Skin epidermis (tissue), 12 donors: ENCODE measurements around the gene CDH12.
"Not testable (repeated sequence)": the region's sequence is repeated elsewhere in the genome, so short reads cannot be mapped to it uniquely, and the experiment has no call there.

ENCODE experiments used
- H3K27ac ChIP-seq, 21 experiments: fragments of 200-600 bp; sonication (generic) in 11 of 21; one replicate each; pipeline ENCODE4 v1.5.0; 2020; ENCODE audit warnings: mild to moderate bottlenecking in 3 of 21, inconsistent platforms in 2 of 21, moderate library complexity in 2 of 21
- H3K4me3 ChIP-seq, 7 experiments: fragments of 200-600 bp; sonication (generic) in 2 of 7; one replicate each; pipeline ENCODE4 v1.5.0; 2020; ENCODE audit warnings: inconsistent platforms in 2 of 7, mild to moderate bottlenecking in 2 of 7, moderate library complexity in 1 of 7

The CDH12 gene

DNA sequence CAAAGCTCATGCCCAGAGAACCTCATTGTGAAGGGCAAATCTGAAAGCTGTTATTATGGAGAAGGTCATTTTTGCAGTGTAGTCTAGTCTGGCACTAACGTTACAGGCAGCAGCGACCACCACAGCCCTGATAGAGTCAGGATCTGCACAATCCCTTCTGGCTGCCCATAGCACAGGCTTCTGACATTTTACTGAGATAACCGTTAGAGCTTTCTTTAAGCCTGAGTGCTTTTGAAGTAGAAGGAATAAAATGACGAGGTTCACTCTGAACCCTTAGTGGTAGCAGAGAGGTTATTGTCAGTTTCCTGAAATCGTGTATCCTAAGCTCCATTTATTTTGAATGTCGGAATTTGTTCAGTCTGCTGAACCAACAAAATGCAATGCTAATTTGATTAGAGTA, 505.1 kb downstream of the CDH12 start:
- H3K27ac ChIP-seq = no peak overlapping the region
- H3K4me3 ChIP-seq = no peak overlapping the region

DNA sequence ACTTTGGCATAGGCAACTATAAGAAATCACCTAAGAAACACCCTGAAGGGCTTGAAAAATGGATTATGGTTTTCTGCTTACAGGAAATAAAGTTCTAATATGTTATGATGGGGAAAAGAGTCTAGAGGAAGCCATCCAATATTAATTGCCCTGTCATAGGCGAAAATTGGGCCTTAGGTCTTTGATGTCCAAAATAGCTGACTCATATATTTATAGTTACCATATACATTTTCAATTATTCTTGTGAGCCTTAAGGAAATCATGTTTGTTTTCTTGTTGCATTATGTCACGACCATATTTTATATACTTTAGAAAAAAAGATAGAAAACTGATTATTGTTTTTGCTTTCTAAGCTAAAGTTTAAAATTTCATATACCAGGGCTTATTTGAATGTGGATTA, 509.1 kb downstream of the CDH12 start:
- no peak overlapping the region for H3K4me3 ChIP-seq
- H3K27ac ChIP-seq = no peak overlapping the region

DNA sequence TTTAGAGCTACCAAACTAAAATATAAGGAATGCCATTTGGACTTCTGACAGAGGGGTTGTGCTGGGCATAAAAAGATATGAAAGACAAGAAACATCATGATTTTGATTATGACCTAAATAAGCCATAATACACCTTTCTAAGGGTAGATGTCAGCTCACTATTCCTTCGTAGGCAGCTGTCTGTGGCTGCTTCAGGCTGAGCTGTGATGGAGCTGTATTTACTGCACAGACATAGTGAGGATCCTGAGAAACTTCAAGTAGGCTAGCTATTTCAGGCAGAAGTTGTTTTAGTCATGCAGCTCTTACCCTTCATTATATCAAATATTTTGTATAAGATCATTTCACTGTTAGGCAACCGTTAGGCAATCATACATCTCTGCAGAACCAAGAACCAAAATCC, 511.7 kb downstream of the CDH12 start:
- Histone ChIP-seq H3K4me3 (no peak overlapping the region), H3K27ac (no peak overlapping the region)

DNA sequence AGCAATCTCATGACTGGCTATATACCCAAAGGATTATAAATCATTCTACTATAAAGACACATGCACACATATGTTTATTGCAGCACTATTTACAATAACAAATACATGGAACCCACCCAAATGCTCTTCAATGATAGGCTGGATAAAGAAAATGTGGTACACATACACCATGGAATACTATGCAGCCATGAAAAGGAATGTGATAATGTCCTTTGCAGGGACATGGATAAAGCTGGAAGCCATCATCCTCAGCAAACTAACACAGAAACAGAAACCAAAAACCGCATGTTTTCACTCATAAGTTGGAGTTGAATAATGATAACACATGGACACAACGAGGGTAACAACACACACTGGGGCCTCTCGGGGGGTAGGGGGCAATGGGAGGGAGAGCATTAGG, 520.2 kb downstream of the CDH12 start:
- H3K4me3 ChIP-seq, H3K27ac ChIP-seq: not testable (repeated sequence)

- H3K4me3 ChIP-seq = no peak overlapping the region
- H3K27ac ChIP-seq = no peak overlapping the region
These were observed 523.5 kb downstream of the CDH12 start for GRCh38 chr5:22329683-22330082.

GRCh38 chr5:22319798-22320197, 533.3 kb downstream of the CDH12 start:
- H3K27ac ChIP-seq = no peak overlapping the region

GRCh38 chr5:22316294-22316693, 536.9 kb downstream of the CDH12 start:
- H3K27ac ChIP-seq = no peak overlapping the region
- H3K4me3 ChIP-seq = no peak overlapping the region

More at GRCh38 chr5:22319798-22320197, 533.3 kb downstream of the CDH12 start:
- no peak overlapping the region for H3K4me3 ChIP-seq

DNA sequence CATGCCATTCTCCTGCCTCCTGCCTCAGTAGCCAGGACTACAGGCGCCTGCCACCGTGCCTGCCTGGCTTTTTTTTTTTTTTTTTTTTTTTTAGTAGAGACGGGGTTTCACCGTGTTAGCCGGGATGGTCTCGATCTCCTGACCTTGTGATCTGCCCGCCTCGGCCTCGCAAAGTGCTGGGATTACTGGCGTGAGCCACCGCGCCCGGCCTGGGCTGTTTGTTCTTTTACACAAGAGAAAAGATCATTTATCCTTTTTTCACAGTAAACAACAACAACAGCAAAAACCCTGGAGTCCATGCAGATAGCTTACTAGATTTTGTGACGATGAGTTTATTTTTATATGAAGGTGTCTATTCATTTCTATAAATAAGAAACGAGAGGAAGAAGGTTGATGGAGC, 538.1 kb downstream of the CDH12 start:
- not testable (repeated sequence) for H3K4me3 ChIP-seq, H3K27ac ChIP-seq

DNA sequence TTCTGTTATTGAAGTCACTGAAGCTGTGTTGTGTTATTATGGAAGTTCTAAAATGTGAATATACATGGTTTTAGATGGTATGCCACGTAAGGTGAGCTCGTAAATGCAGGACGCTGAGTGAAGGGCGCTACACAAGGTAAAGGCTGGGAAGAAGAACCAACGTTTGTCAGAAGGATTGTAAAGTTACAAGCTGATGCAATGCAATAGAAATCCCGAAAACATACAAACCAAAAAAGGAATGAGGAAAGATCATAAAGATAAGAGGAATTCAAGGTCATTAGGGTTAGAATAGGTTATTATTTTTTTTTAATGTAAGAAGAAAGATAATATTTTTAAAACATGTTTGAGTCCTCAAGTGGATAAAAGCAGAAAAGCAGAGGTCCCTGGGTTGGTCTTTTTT, 538.6 kb downstream of the CDH12 start:
- Histone ChIP-seq H3K4me3 (no peak overlapping the region), H3K27ac (no peak overlapping the region)

- Histone ChIP-seq H3K4me3 (no peak overlapping the region), H3K27ac (no peak overlapping the region)
These were observed 547.1 kb downstream of the CDH12 start for GRCh38 chr5:22306011-22306410.

GRCh38 chr5:22295832-22296231, 557.3 kb downstream of the CDH12 start:
- no peak overlapping the region for H3K27ac ChIP-seq
- H3K4me3 ChIP-seq = no peak overlapping the region

DNA sequence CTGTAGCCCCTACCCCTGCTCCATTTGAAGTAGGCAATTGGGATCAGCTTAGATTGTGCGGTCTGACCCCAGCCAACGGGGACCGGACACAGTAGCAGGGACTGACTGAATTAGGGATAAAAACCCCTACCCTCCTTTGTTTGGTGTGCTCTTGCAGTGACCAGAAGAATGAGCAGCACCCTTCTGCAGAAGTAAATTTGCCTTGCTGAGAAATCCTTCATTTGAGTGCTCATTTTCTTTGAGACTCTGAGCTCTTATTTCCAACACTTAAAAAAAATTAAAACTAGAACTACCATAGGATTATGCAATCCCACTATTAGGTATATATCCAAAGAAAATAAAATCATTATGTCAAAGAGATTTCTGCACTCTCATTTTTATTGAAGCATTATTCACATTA, 560.0 kb downstream of the CDH12 start:
- Histone ChIP-seq H3K4me3 (no peak overlapping the region), H3K27ac (no peak overlapping the region)

DNA sequence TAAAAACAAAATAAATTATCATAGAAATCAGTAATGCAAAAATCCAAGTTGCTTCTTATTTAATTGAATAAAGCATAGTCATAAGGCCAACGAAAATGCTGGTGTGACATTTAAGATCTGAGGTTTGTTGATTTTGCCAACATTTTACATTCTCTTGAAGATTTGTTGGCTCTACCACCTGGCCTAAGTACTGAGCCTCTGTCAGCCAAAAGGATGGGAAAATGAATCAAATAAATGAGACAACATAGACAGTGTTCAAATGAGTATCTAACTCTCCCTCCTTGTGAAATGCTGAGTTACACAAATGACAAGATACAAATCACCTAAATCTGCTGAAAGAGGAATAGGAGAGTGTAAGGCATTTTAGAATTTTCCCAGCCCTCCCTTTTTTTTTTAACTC, 575.0 kb downstream of the CDH12 start:
- Histone ChIP-seq H3K4me3 (no peak overlapping the region), H3K27ac (no peak overlapping the region)

DNA sequence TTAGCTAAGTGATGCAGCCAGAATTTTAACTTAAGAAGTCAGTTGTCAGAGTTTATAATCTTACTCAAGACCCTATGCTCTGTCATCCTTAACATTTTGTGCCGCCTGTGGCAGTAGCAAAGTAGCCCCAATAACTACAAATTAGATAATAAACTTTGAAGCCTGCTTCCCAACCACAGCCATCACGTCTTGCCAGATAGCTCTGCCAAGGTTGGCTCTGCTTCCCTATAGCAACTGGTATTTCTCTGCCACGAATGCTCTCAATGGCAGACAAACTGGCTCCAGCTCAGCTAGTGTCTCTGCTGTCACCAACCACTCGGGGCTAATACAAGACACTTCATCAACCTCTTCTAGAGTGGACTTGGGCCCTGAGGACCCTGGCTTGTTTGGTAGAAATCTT, 576.1 kb downstream of the CDH12 start:
- H3K27ac ChIP-seq = no peak overlapping the region
- no peak overlapping the region for H3K4me3 ChIP-seq

- not testable (repeated sequence) for H3K4me3 ChIP-seq, H3K27ac ChIP-seq
These were observed 587.3 kb downstream of the CDH12 start for GRCh38 chr5:22265855-22266254.

DNA sequence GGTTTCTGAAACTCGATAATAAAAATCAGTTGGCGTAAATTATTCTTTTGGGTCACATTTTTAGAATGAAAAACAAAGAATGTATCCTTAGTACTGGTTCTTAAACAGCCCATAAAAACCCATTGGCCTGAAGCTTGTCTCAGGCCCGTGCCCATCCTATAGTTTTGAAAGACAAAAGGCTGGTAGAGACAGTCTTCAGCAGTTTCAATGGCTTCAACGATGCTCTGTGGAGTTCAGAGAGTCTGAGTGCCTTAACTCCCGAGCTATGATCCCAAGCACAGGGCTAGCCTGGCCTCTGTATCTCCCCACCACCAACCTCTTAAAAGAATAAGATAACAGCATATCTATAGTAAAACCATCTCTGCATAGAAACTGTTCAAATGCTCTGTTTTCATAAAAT, 595.0 kb downstream of the CDH12 start:
- no peak overlapping the region for H3K27ac ChIP-seq
- H3K4me3 ChIP-seq = no peak overlapping the region

DNA sequence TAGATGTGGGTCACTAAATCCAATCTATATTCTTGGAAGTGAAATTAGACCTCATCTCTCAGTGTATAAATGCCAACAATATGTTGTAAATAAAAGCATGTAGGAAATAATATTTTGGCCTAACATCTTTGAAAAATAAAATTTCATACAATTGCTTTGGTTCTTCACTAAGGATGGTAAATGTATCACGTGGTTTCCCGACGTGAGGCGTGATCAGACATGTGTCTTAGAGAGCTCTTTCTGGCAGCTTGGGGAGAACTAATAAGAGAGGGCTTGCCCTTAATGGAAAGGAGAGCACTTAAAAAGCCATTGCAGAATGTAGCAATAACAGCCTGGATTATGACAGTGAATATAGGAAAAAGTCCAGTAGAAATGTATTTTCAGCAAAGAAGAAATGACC, 602.6 kb downstream of the CDH12 start:
- Histone ChIP-seq H3K27ac (no peak overlapping the region), H3K4me3 (no peak overlapping the region)

- no peak overlapping the region for H3K27ac ChIP-seq
- H3K4me3 ChIP-seq = no peak overlapping the region
These were observed 603.9 kb downstream of the CDH12 start for GRCh38 chr5:22249209-22249729.

DNA sequence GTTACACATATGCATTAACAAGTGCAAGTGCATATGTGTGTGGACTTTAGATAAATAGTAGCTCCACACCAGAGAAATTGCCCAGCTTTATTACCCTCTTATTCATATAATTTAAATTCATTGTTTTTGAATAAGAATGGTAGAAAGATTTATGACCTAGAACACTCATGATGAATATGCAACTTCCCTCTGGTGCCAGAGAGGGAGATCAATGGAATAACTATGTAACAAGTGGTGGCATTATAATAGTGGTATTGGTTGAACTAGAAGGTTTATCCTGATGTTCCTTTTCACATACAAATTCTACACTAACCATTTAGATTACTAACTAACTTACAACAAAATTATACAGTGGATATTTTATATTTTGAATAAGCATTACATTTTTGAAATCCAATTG, 607.4 kb downstream of the CDH12 start:
- Histone ChIP-seq H3K4me3 (no peak overlapping the region), H3K27ac (no peak overlapping the region)

- Histone ChIP-seq H3K4me3 (no peak overlapping the region), H3K27ac (no peak overlapping the region)
These were observed 610.6 kb downstream of the CDH12 start for GRCh38 chr5:22242532-22242931.

DNA sequence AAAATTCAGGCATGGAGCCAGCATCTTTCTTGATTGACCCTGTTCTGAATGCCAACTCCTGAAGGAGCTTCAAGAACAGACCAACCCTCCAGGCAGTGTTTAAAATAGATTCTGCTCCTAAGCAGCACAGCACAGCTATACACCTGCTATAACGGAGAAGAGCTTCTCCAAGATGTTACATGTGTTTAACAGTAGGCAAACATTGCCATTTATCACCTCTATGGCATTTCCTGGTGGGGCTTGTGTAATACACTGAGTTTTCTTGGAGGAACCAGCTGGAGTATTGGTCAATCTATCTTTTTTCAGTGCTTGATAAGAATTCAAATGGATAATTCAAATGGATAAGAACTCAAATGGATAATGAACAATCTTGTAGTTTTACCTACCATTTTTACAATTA, 615.1 kb downstream of the CDH12 start:
- H3K4me3 ChIP-seq = no peak overlapping the region
- no peak overlapping the region for H3K27ac ChIP-seq

DNA sequence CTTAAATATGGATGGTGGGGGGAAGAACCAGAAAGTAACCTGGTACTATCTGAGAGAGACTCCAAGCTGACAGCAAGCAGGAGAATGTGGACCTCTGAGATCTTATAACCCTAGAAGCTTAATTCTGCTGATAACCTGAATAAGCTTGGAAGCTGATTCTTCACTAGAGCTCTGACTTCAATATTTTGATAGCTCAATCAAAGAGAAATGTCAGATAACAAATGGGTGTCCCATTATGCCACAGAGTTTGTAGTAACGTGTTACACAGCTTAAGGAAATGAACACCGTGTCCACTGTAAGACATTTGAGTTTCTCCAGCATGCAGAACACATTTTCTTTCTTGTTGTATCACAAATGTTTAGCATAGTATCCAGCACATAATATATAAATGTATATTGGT, 626.7 kb downstream of the CDH12 start:
- no peak overlapping the region for H3K27ac ChIP-seq
- no peak overlapping the region for H3K4me3 ChIP-seq

- H3K27ac ChIP-seq = no peak overlapping the region
- no peak overlapping the region for H3K4me3 ChIP-seq
These were observed 630.1 kb downstream of the CDH12 start for GRCh38 chr5:22223079-22223478.
